GM18867 (cell line): ENCODE data around the gene BDNF.

Source experiments
- ATAC-seq: cut with Tn5 transposase; IDR thresholded peaks from one replicate; pipeline ENCODE4 v1.9.1; 2021; ENCODE audit warnings: mild to moderate bottlenecking, moderate library complexity; ENCODE audit not compliant: unreplicated experiment

The BDNF gene

DNA sequence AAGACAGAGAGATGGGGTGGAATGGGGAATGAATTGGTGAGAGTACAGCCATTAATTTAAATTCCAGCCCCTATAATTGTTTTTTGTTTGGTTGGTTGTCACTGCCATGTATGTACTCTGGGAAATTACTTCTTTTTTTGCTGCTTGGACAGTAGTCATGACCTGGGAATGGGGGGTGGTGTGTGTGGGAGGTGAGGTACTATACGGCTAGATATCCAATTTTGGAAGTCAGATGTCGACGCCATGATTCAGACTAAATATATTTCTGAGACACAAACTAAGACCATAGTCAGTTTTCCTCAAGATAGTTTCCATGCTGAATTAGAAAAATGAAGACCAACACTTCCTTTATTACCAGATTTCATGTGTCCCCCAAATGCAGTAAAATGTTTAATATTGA is 7.4 kb upstream of the BDNF start:
- ATAC-seq: no peak

DNA sequence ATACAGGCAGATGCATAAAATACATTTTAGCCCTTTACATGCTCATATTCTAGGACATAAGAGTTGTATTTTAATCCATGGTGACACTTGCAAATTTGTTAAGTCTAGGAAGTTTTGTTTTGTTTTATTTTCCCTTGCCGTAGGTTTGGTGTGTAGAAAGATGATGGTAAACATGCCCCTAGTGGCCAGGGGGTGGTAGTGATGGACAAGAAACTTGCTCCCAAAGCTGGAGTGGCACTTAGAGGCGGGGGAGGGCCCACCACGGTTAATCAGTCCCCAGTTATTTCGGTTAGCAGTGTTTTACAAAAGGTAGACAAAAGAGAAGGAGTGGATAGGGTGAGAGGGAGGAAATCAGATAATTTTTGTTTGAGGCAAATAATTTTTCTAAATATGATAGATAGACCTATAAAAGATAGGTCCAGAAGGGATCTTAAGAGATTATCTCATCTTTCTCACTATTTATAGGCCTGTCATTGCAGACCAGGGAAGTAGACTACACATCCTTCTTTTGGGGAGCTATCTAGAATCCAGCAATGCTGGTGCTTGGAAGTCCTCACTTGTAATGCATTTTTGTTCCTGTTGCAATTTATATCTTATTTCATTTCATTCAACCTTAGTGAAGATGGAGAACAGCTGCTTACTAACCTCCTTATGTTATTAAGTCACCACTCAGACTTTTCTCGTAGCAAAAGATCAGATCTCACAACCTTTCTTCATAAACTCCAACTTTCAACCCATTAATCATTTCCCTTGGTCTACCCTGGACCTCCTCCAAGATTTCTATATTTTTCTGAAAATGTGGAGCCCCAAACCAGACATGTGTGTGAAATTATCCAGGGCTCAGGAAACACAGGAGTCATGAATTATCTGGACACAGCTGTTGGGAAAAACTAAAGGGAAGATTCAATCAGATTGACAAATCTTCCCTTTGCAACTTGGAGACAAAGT is 5.9 kb upstream of the BDNF start:
- peak; percentile 84 for ATAC-seq

DNA sequence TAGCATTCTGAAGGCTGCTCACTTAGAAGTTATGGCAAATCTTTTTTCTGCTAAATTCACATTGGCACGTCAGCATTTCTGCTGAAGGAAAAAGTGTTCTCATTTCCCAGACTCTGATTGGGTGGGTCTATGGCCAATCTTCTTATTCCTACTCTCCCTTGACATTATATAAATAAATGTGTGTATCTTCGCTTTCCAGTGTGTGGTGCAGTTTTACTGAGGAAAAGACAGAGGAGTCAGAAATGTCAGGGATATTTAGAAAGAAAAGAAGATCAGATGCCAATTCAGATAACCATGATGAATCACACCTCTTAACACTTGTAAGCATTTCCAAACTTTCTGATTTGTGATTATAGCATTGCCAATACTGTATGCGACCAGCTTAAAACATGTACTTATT is 3.2 kb upstream of the BDNF start:
- no peak for ATAC-seq

- no peak for ATAC-seq
These were observed 2.6 kb upstream of the BDNF start for GRCh38 chr11:27702811-27703210.

DNA sequence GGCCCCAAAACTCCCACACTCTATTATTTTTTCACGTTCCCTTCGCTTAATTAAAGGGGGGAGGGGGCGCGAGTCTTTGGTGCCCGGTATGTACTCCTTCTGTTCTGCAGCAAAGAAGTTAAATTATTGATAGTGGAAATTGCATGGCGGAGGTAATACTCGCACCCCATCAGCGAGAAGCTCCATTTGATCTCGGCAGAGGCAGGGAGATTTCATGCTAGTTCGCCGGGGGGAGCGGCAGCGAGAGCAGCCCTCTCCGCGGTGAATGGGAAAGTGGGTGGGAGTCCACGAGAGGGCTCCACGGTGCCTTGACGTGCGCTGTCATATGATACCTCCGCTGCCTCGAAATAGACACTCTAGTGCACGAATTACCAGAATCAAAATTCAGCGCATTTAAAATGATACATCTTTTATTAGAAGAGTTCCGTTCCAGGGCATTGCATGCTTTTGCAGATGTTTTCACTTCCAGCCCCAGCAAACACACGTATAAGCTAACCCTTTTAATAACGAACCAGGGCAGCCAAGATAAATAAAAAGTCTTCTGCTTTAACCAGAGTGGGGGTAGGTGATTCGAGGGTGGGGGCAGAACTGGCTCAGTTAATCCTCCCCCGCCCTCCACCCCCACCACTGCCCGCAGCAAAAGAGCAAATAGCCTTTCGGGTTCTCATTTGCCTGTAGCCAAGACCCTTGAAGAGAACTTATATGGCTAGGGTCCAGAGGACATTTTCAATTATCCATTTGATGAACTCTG is 1.3 kb upstream of the BDNF start:
- ATAC-seq: peak; percentile 40

DNA sequence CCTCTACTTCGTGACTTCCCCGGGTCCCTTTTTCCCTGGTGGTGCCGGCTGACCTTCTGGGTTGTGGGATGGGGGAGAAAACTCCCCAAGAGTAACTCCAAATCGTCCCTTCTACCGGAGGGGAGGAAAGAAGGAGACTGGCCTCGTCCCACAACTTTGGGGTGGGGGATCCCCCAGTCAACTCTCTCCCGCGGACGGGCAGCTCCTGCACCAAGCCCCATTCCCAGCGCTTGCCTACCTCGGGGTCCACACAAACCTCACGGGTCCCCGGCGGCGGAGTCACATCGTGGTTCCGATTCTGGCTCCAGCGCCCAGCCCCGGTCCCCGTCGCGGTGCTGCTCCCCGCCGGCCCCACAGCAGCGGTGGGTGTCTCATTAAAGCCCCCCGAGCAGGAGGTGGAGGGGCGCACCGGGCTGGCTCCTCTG is 317 bp downstream of the BDNF start:
- ATAC-seq: peak; percentile 18

DNA sequence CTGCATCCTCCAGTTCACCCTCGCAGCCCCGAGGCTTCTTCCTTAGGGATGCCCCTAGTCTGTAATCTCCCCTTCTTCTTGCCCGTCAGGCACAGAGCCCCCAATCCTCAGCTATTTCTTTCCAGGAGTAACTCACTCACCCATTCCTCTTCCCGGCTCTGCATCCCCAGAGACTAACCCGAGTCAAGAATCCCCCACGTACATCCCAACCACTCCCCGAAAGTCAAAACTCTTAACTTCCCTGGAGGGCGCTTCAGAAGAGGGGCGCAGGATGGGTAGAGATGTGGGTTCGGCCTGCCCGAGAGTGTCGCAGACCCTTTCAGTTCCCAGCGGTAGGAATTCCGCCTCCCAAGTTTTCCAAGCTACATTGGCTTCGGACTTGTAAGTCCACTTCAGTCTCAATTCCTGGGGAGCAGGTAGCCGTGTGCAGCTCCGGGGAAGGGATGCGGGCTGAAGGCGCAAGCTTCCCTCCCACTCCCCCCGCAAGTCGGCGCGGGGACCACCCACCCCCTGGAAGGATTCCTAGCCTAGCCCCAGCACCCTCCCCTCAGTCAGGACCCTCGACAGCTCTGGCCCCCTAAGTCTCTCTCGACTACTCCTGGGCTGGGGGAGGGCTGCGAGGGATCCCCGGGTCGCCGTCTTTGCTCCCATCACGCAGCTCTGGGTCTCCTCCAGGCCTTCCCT is 871 bp downstream of the BDNF start:
- no peak for ATAC-seq

GRCh38 chr11:27698872-27699241 is 1.4 kb downstream of the BDNF start:
- ATAC-seq: peak; percentile 64

DNA sequence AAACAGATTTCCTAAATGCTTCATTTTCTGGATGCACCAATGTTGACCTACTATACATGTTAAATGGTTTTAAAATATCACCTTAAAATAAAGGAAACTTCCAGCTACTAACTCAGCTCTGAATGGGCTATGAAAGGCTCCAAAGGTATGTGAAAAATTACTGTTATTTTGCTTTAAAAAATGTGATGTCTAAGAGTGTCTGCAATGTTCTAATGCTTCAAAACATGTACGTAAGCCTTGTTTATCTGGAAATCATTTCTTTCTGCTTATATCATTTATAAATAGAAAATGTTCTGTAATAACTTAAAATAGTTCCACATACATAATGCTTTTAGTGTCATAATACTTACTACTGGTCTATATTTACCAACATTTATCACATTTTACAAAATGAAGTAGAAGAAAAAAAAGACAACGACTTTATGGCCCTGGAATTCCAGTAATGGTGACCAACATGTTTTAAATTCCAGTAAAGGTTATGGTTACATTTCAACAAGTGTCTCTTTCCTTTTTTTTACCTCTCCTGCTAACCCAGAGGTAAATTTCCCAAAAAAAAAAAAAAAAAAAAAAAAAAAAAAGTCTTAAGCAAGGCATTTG is 2.5 kb downstream of the BDNF start:
- no peak for ATAC-seq

GRCh38 chr11:27696961-27697360 is 3.3 kb downstream of the BDNF start:
- ATAC-seq: no peak

DNA sequence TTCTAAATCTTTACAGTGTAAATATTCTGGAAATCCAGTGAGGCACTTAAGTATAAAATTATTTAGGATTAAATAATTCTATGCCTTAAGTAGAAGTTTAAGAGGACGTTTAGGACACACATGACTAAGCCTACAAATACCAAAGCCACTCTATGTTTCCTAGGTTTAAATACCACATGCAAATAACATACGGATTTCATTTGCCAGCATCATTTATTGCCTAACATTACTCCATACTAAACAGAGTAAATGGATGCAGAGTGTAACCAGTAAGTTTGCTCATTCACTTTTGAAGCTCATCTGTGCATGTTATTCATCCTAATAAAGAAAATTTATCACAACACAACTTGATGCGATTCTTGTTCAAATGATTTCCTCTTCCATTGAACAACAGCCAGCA is 4.1 kb downstream of the BDNF start:
- no peak for ATAC-seq

GRCh38 chr11:27694992-27695391 is 5.3 kb downstream of the BDNF start:
- ATAC-seq: no peak

GRCh38 chr11:27693398-27693797 is 6.9 kb downstream of the BDNF start:
- ATAC-seq: no peak

- ATAC-seq: no peak
These were observed 7.5 kb downstream of the BDNF start for GRCh38 chr11:27692781-27693180.

DNA sequence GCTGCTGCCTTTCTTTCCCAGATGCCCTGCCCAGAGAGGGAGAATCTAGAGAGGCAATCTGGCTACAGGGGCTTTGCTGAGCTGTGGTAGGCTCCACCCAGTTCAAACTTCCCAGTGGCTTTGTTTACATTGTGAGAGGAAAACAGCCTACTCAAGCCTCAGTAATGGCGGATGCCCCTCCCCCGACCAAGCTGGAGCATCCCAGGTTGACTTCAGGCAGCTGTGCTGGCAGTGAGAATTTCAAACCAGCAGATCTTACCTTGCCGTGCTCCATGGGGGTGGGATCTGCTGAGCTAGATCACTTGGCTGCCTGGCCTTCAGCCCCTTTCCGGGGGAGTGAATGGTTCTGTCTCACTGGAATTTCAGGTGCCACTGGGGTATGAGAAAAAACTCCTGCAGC is 12.2 kb downstream of the BDNF start:
- no peak for ATAC-seq

DNA sequence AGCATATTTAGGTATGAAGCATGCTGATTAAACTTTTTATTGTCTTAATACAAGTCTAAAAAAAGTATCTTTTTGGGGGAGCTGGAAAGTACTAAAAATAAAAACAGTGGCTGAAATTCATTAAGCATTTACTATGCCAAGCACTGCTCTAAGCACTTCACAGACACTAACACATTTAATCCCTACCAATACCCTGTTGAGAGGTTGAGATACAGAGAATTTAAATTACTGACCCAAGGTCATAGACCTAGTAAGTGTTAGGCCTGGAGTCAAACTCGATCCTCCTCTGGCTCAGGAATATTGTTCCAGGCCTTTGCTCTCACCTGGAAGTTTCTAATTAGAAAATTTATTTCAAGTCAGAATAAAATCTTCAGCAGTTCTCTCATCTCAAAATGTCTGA is 18.6 kb downstream of the BDNF start:
- ATAC-seq: no peak

- ATAC-seq: peak; percentile 71
These were observed 20.9 kb downstream of the BDNF start for GRCh38 chr11:27679136-27680015.

DNA sequence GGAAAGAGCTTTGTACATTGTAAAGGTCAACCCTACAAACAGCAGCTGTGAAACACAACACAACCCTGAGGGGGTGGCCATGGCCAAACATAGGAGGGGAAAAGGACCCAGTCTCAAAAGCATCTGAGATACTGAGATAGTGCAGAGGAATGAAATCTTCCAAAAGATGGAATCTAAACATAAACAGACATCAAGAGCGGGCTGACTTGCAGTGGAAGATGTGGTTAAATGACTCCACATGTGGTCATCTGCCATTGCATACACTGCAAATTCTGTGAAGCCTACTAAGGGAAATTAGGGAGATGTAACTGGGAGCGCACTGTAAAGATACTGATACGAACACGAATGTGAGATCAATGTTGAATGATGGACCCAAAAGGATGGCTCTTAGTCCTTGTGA is 22.0 kb downstream of the BDNF start:
- ATAC-seq: no peak

GRCh38 chr11:27677108-27677507 is 23.1 kb downstream of the BDNF start:
- ATAC-seq: no peak

DNA sequence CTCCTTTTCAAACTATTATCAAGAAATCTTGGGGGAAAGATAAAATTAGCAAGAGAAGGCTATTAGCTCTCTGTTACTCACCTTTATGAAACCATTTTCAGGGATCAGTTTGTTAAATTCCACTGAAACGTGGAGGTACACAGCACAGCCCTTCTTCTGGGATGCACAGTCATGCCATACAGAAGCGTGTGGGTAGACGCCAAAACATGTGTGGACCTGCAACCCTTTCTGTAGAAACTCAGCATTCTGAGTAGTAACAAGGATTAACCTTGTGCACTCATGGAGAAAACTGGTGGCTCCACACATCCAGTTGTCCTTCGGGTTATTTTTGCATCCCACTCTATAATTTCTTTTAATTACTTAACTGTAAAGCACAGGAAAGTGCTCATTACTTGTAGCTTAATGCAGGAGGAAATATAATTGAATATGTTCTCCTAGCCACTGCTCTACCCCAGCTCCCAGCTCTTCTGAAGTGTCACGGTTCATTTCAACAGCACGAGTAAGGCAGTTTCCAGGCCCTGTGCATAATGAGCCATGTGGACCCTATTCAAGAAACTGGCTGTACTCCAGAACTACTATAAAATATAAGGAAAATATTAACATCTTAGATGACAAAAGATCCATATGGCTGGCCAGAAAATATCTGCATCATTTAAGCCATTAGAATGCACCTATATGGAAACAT is 26.1 kb downstream of the BDNF start:
- ATAC-seq: no peak
